Measurements from ENCODE around the gene DAP.
"Not testable (repeated sequence)": the region's sequence is repeated elsewhere in the genome, so short reads cannot be mapped to it uniquely, and the experiment has no call there.

GRCh38 chr5:10630744-10631143, 130.3 kb downstream of the DAP start:
- TF ChIP-seq OSR1 (CRISPR knock-in tag; IDR thresholded peaks at IDR 0.05); ZFP3 (CRISPR knock-in tag; IDR thresholded peaks at IDR 0.05); ZC3H10 (CRISPR knock-in tag; IDR thresholded peaks at IDR 0.05); ISL1 (CRISPR knock-in tag; IDR thresholded peaks at IDR 0.05); CREB5 (CRISPR knock-in tag; IDR thresholded peaks at IDR 0.05; ENCODE audit: low read depth); ZFP30 (CRISPR knock-in tag; IDR thresholded peaks at IDR 0.05); CSDC2 (CRISPR knock-in tag; IDR thresholded peaks at IDR 0.05); TCF4 (CRISPR knock-in tag; IDR thresholded peaks at IDR 0.05; ENCODE audit: borderline replicate concordance); ARNTL (CRISPR knock-in tag; IDR thresholded peaks at IDR 0.05; ENCODE audit: borderline replicate concordance, low read depth): not testable (repeated sequence)
- TF ChIP-seq, protein P1, sequence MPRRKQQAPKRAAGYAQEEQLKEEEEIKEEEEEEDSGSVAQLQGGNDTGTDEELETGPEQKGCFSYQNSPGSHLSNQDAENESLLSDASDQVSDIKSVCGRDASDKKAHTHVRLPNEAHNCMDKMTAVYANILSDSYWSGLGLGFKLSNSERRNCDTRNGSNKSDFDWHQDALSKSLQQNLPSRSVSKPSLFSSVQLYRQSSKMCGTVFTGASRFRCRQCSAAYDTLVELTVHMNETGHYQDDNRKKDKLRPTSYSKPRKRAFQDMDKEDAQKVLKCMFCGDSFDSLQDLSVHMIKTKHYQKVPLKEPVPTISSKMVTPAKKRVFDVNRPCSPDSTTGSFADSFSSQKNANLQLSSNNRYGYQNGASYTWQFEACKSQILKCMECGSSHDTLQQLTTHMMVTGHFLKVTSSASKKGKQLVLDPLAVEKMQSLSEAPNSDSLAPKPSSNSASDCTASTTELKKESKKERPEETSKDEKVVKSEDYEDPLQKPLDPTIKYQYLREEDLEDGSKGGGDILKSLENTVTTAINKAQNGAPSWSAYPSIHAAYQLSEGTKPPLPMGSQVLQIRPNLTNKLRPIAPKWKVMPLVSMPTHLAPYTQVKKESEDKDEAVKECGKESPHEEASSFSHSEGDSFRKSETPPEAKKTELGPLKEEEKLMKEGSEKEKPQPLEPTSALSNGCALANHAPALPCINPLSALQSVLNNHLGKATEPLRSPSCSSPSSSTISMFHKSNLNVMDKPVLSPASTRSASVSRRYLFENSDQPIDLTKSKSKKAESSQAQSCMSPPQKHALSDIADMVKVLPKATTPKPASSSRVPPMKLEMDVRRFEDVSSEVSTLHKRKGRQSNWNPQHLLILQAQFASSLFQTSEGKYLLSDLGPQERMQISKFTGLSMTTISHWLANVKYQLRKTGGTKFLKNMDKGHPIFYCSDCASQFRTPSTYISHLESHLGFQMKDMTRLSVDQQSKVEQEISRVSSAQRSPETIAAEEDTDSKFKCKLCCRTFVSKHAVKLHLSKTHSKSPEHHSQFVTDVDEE (CRISPR knock-in tag; IDR thresholded peaks at IDR 0.05), result not testable (repeated sequence)
- TF ChIP-seq, protein P2, sequence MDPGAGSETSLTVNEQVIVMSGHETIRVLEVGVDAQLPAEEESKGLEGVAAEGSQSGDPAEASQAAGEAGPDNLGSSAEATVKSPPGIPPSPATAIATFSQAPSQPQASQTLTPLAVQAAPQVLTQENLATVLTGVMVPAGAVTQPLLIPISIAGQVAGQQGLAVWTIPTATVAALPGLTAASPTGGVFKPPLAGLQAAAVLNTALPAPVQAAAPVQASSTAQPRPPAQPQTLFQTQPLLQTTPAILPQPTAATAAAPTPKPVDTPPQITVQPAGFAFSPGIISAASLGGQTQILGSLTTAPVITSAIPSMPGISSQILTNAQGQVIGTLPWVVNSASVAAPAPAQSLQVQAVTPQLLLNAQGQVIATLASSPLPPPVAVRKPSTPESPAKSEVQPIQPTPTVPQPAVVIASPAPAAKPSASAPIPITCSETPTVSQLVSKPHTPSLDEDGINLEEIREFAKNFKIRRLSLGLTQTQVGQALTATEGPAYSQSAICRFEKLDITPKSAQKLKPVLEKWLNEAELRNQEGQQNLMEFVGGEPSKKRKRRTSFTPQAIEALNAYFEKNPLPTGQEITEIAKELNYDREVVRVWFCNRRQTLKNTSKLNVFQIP (CRISPR knock-in tag; IDR thresholded peaks at IDR 0.05; ENCODE audit: borderline replicate concordance, low read depth), result not testable (repeated sequence)
- TF ChIP-seq, protein P3, sequence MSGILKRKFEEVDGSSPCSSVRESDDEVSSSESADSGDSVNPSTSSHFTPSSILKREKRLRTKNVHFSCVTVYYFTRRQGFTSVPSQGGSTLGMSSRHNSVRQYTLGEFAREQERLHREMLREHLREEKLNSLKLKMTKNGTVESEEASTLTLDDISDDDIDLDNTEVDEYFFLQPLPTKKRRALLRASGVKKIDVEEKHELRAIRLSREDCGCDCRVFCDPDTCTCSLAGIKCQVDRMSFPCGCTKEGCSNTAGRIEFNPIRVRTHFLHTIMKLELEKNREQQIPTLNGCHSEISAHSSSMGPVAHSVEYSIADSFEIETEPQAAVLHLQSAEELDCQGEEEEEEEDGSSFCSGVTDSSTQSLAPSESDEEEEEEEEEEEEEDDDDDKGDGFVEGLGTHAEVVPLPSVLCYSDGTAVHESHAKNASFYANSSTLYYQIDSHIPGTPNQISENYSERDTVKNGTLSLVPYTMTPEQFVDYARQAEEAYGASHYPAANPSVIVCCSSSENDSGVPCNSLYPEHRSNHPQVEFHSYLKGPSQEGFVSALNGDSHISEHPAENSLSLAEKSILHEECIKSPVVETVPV (CRISPR knock-in tag; IDR thresholded peaks at IDR 0.05), result not testable (repeated sequence)

Data from SK-N-SH treated with all-trans-retinoic acid at 6 μM for 48 hours (cell line).